ENCODE results near the gene DPT.

DNA sequence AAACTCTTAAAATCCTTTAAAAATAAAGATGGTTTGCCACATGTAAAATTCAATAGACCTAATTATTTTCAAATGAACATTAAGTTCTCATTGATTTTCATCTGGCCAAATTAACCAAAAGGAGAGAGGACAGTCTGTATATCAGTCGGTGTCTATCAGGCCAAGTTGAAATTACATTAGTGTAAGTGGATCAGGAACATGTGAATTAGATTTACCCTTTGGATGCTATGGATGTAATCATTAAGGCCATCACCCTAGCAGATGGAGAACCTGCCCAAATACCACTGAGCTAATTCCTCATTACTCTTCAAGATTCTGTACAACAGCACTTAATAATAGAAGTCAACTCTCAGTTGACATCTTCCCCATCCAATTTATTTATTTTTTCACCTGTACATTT is 29.5 kb upstream of the DPT start:
- TF ChIP-seq RAD21 (IDR thresholded peaks at IDR 0.05; ENCODE audit: low read depth) (no peak), CTCF (IDR thresholded peaks at IDR 0.05 in 2 of 3, conservative IDR thresholded peaks at IDR 0.05 in 1 of 3; ENCODE audit: borderline replicate concordance in 1 of 3, insufficient read depth in 1 of 3, low read depth in 2 of 3, low read length in 2 of 3) (no peak), REST (IDR thresholded peaks at IDR 0.05; ENCODE audit: low read depth) (no peak), POLR2A (IDR thresholded peaks at IDR 0.05; ENCODE audit: borderline replicate concordance, extremely low read depth, insufficient read depth, insufficient read length) (no peak), SIN3A (IDR thresholded peaks at IDR 0.05; ENCODE audit: low read depth) (no peak), POLR2AphosphoS5 (IDR thresholded peaks at IDR 0.05; ENCODE audit: low read depth, low read length) (no peak), ZFX (IDR thresholded peaks at IDR 0.05) (no peak), YY1 (IDR thresholded peaks at IDR 0.05; ENCODE audit: extremely low read depth, insufficient replicate concordance, low read depth, low read length) (no peak), SP1 (IDR thresholded peaks at IDR 0.05; ENCODE audit: low read depth) (no peak), TCF7L2 (IDR thresholded peaks at IDR 0.05; ENCODE audit: borderline replicate concordance, extremely low read depth, insufficient read depth, insufficient read length) (no peak)
- TF ChIP-seq, protein P1, sequence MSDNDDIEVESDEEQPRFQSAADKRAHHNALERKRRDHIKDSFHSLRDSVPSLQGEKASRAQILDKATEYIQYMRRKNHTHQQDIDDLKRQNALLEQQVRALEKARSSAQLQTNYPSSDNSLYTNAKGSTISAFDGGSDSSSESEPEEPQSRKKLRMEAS (IDR thresholded peaks at IDR 0.05), result no peak

Data from HCT116 (cell line).